ENCODE measurements around the gene ATP11A. TPM values are rescaled to one million over a fixed set of nuclear protein-coding genes. Genes with fewer than 3 reads are reported as not detected.

The ATP11A gene
- total and polyA plus RNA-seq, 10 of the 15 experiments (the other 5 are each of a cell fraction or from before 2014, with no cell fraction given): 1.4 to 69.6 (median 14.4) TPM

GRCh38 chr13:112912726-112913440 lies 223.0 kb downstream of the ATP11A start:
- Histone ChIP-seq H3K9ac (ENCODE audit: control insufficient read depth, insufficient read depth, low read length) (no peak overlapping the region), H3K27ac (ENCODE audit: control insufficient read depth, insufficient read depth) (no peak overlapping the region), H3K79me2 (ENCODE audit: control insufficient read depth, insufficient read depth, low read length) (no peaks in the 10 kb centered on the region), H3K4me3 (no peak overlapping the region), H3K4me2 (ENCODE audit: control insufficient read depth, insufficient read depth) (no peak overlapping the region), H3K4me1 (ENCODE audit: control insufficient read depth, insufficient read depth, low read length) (no peaks in the 10 kb centered on the region), H3K36me3 (ENCODE audit: control insufficient read depth in 2 of 2, insufficient read depth in 2 of 2, low read length in 1 of 2) (no peaks in the 10 kb centered on the region), H2AFZ (ENCODE audit: control insufficient read depth, low read depth, low read length) (no peak overlapping the region), H3K9me3 (replicated peaks; ENCODE audit: control insufficient read depth, insufficient read depth, low read length) (no peaks in the 10 kb centered on the region), H4K20me1 (ENCODE audit: control insufficient read depth, insufficient read depth) (no peaks in the 10 kb centered on the region; the same call in 1 of the 2 replicates), H3K27me3 (replicated peaks in 1 of 2; ENCODE audit: control insufficient read depth in 2 of 2, insufficient read depth in 2 of 2, low read length in 1 of 2) (peaks cover 0 to 5% of the 10 kb centered on the region in 2 experiments; a peak in 1 of 4 replicates)
- intact Hi-C loops (cut with micrococcal nuclease; ENCODE audit: unreplicated experiment): no loop called here
- DNase-seq (ENCODE audit: low read depth, low spot score) (no peak), ATAC-seq (no peak), FAIRE-seq (no peak)
- POLR2A ChIA-PET: interaction anchor here (0.5 kb wide), 1 partner anchor 135 kb away, joined by 9 read pairs; no protein-coding TSS in a partner anchor
- RAD21 ChIA-PET (ENCODE audit: unreplicated experiment): no interaction called here
- in situ Hi-C loops (cut with MboI): no loop called here
- CTCF ChIA-PET: no interaction called here
- no TSS peak for BruUV-seq (replicated peaks)
- SMC1A ChIA-PET (ENCODE audit: uncharacterized antibody, unreplicated experiment): no interaction called here
- WGBS (ENCODE audit: insufficient coverage, insufficient replicate concordance, low lambda C conversion rate, missing lambda C conversion rate): 0% methylated on average over 1 of the region's 1 CpG
- no peak for TF ChIP-seq RUNX3 (IDR thresholded peaks at IDR 0.05; ENCODE audit: low read length)
- TF ChIP-seq NR2F1 (conservative IDR thresholded peaks at IDR 0.05): no peak
- no peak for TF ChIP-seq FOS (IDR thresholded peaks at IDR 0.05; ENCODE audit: borderline replicate concordance, extremely low read depth, insufficient read length)
- no peak for TF ChIP-seq RAD21 (IDR thresholded peaks at IDR 0.05; ENCODE audit: insufficient read depth, low read depth, low read length)
- TF ChIP-seq SUPT20H (IDR thresholded peaks at IDR 0.05; ENCODE audit: borderline replicate concordance, control insufficient read depth, low read depth, low read length): no peak
- TF ChIP-seq RAD51 (IDR thresholded peaks at IDR 0.05): no peak
- no peak for TF ChIP-seq HCFC1 (IDR thresholded peaks at IDR 0.05; ENCODE audit: low read length)
- no peak for TF ChIP-seq STAT3 (IDR thresholded peaks at IDR 0.05; ENCODE audit: low read depth, low read length)
- TF ChIP-seq, protein P1, sequence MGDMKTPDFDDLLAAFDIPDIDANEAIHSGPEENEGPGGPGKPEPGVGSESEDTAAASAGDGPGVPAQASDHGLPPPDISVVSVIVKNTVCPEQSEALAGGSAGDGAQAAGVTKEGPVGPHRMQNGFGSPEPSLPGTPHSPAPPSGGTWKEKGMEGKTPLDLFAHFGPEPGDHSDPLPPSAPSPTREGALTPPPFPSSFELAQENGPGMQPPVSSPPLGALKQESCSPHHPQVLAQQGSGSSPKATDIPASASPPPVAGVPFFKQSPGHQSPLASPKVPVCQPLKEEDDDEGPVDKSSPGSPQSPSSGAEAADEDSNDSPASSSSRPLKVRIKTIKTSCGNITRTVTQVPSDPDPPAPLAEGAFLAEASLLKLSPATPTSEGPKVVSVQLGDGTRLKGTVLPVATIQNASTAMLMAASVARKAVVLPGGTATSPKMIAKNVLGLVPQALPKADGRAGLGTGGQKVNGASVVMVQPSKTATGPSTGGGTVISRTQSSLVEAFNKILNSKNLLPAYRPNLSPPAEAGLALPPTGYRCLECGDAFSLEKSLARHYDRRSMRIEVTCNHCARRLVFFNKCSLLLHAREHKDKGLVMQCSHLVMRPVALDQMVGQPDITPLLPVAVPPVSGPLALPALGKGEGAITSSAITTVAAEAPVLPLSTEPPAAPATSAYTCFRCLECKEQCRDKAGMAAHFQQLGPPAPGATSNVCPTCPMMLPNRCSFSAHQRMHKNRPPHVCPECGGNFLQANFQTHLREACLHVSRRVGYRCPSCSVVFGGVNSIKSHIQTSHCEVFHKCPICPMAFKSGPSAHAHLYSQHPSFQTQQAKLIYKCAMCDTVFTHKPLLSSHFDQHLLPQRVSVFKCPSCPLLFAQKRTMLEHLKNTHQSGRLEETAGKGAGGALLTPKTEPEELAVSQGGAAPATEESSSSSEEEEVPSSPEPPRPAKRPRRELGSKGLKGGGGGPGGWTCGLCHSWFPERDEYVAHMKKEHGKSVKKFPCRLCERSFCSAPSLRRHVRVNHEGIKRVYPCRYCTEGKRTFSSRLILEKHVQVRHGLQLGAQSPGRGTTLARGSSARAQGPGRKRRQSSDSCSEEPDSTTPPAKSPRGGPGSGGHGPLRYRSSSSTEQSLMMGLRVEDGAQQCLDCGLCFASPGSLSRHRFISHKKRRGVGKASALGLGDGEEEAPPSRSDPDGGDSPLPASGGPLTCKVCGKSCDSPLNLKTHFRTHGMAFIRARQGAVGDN (IDR thresholded peaks at IDR 0.05): no peak
- TF ChIP-seq, protein P2, sequence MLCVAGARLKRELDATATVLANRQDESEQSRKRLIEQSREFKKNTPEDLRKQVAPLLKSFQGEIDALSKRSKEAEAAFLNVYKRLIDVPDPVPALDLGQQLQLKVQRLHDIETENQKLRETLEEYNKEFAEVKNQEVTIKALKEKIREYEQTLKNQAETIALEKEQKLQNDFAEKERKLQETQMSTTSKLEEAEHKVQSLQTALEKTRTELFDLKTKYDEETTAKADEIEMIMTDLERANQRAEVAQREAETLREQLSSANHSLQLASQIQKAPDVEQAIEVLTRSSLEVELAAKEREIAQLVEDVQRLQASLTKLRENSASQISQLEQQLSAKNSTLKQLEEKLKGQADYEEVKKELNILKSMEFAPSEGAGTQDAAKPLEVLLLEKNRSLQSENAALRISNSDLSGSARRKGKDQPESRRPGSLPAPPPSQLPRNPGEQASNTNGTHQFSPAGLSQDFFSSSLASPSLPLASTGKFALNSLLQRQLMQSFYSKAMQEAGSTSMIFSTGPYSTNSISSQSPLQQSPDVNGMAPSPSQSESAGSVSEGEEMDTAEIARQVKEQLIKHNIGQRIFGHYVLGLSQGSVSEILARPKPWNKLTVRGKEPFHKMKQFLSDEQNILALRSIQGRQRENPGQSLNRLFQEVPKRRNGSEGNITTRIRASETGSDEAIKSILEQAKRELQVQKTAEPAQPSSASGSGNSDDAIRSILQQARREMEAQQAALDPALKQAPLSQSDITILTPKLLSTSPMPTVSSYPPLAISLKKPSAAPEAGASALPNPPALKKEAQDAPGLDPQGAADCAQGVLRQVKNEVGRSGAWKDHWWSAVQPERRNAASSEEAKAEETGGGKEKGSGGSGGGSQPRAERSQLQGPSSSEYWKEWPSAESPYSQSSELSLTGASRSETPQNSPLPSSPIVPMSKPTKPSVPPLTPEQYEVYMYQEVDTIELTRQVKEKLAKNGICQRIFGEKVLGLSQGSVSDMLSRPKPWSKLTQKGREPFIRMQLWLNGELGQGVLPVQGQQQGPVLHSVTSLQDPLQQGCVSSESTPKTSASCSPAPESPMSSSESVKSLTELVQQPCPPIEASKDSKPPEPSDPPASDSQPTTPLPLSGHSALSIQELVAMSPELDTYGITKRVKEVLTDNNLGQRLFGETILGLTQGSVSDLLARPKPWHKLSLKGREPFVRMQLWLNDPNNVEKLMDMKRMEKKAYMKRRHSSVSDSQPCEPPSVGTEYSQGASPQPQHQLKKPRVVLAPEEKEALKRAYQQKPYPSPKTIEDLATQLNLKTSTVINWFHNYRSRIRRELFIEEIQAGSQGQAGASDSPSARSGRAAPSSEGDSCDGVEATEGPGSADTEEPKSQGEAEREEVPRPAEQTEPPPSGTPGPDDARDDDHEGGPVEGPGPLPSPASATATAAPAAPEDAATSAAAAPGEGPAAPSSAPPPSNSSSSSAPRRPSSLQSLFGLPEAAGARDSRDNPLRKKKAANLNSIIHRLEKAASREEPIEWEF (IDR thresholded peaks at IDR 0.05; ENCODE audit: insufficient replicate concordance, low read depth, low read length): no peak
- TF ChIP-seq RCOR1 (conservative IDR thresholded peaks at IDR 0.05; ENCODE audit: low read depth, low read length): no peak
- no peak for TF ChIP-seq SMAD1 (IDR thresholded peaks at IDR 0.05; ENCODE audit: low read depth, partially characterized antibody)
- no peak for TF ChIP-seq IRF4 (IDR thresholded peaks at IDR 0.05; ENCODE audit: low read depth, low read length)
- no peak for TF ChIP-seq MLLT1 (IDR thresholded peaks at IDR 0.05)

Measured in GM12878 (cell line).